DMS79 (cell line): ENCODE results near the gene KNTC1.
"Not testable (repeated sequence)": the region's sequence is repeated elsewhere in the genome, so short reads cannot be mapped to it uniquely, and the experiment has no call there.

ENCODE experiments used
- DNase-seq: peaks from one replicate; lab custom pipeline; 2025; lab: John Stamatoyannopoulos, UW

The KNTC1 gene

DNA sequence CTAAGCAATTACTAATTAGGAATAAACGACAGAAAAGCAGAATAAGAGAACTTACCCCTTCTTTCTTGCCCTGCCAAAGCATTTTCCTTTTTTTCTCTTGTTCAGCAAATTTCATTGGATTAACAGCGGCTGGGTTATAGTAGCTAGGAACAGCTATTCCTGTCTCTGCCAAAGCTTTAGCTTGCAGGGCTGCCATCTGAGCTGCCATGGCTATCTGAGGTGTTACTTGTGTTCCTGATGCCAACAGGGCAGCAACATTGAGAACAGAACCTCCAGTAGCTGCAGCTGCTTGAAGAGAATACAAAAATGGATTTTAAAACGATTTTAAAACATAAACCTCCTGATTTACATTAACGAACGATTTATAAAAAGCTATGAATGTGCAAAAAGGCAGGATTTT is 18.9 kb upstream of the KNTC1 start:
- DNase-seq = no peak

- DNase-seq = not testable (repeated sequence)
Measured at GRCh38 chr12:122513028-122513427, 14.0 kb upstream of the KNTC1 start.

DNA sequence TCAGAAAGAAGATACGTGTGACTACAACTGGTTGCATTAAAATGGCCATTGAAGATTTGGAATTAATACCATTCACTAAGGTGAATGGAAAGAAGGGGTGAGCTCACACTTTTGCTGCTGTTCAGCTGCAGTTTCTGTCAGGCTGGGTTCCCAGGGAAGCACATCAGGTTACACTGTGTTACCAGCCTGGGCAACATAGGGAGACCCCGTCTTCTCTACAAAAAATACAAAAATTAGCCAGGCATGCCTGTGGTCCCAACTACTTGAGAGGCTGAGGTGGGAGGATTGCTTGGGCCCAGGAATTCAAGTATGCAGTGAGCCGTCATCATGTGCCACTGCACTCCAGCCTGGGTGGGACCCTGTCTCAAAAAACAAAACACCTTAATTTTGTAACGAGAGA is 13.4 kb upstream of the KNTC1 start:
- DNase-seq = no peak

- no peak for DNase-seq
Measured at GRCh38 chr12:122515275-122515674, 11.8 kb upstream of the KNTC1 start.

- DNase-seq = no peak
Measured at GRCh38 chr12:122516544-122517361, 10.3 kb upstream of the KNTC1 start.

DNA sequence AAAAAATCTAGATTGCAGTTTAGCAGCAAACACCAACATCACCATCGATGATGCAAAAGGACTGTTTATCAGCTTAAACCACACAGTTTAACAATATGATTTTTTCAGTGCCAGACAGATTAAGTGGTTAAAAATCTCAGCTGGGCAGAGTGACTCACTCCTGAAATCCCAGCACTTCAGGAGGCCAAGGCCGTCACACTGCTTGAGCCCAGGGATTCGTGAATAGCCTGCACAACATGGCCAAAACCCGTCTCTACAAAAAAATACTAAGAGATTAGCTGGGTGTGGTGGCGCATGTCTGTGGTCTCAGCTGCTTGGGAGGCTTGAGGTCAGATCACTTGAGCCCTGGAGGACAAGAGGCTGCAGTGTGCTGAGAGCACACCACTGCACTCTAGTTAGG is 9.2 kb upstream of the KNTC1 start:
- DNase-seq = no peak

DNA sequence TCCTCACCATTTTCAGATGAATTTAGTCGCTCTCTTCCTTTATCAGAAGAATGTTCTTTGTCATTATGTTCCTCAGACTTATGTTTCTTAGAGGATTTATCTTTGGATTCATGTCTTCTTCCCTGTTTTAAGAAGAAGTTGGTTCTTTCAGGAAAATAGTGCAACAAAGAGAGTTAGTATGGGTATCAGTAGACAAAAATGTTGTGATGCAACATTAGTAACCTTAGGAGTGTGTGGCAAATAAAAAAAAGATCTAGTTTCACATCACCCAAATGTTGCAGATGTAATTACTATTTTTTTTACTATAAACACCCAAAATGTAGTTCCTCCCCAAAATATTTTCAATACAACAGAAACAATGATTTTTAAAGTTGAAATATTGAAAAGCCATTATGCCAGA is 8.1 kb upstream of the KNTC1 start:
- no peak for DNase-seq

DNA sequence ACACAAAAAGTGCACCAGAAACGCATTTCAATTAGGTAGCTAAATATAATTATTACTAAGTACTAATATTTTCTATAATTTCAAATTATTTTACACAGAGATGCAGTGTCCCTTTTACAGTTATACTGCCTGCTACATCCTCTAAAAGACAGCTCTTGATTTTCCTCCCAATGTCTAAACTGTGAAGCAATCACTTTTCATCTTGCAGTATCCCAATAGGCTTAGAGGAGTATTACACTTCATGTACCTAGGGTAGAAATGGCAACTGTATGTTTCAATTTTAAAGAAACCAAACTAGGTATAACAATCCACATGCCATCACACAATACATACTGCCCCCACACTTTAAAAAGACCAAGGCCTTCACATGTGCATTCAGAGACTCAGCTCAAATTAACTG is 7.6 kb upstream of the KNTC1 start:
- no peak for DNase-seq

DNA sequence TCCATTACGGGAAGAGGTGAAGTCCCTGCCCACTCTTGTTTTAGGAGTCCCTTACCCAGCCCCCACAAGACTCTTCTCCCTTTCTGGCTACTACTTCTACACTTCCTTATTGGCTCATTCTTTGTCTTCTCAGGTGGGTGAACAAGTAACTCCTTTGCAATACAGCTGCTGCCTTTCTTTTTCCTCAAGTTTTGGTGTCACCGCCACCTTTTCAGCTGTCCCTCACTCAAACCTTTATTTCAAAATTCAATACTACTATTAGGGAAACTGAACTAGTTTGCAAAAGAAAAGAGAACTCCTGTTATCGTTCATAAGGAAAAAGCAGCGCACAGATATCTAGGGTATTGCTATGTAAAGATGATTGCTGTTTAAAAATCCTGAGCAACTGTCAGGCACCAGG is 6.4 kb upstream of the KNTC1 start:
- no peak for DNase-seq

- no peak for DNase-seq
Measured at GRCh38 chr12:122523280-122523679, 3.8 kb upstream of the KNTC1 start.

DNA sequence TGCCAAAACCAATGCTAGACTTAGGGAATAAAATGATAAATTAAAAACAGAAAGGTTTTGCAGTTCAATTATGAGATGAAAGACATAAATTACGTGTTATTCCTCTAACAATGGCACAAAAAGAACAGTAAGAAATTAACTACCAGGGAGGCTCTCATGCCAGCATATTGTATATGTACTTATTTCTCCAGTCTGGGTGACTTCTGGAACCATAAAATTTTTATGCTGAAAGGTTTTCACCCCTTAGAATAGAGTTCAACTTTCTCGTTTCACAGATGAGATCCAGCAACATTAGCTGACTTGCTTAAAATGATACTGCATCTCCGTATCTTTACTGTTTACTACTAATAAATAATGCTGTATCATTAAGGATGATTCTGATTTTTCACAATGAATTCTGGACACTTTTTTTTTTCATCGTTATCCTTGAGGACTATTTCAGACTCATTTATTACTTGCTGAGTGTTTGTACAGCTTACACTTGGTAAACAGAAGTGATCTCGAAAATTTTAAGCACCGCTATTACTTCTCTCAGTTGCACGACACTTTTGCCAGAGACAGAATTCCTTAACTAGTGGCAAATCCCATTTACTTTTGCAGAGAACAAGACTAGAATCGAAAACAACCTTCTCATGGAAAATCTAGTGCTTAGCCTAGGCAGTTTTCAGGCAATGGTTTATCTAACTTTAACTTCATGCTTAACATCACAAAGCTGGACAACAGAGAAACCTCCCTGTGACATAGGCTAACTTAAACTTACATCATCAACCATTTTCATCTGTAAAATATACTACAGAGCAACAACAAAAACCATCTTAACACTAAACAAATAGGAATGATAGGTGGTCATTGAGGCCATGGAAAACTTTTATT is 3.0 kb upstream of the KNTC1 start:
- DNase-seq = peak; percentile 77

GRCh38 chr12:122527478-122527944 is 462 bp downstream of the KNTC1 start:
- DNase-seq = peak; percentile 19

DNA sequence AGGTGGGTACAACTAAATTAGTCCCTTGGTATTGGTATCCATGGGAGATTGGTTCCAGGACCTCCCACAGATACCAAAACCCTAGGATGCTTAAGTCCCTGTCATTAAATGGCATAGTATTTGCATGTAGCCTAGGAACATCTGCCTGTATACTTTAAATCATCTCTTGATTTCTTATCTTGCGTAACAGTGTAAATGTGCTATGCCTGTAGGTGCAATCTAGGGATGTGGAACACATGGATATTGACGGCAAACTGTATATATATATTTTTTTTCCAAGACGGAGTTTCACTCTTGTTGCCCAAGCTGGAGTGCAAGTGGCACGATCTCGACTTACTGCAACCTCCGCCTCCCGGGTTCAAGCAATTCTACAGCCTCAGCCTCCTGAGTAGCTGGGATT is 1.5 kb downstream of the KNTC1 start:
- DNase-seq = no peak

DNA sequence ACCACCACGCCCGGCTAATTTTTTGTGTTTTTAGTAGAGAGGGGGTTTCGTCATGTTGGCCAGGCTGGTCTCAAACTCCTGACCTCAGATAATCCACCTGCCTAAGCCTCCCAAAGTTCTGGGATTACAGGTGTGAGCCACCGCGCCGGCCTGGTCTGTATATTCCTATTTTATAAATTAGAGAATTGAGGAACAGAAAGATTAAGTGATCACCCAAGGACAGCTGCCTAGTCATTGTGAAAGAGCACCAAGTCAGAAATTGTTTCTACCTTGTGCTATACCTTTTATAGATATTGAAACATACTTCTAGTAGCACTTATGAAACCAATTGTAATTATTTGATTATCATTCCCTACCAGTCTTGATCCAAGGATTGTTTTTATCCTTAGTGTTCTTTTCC is 1.9 kb downstream of the KNTC1 start:
- DNase-seq = no peak

GRCh38 chr12:122533856-122534255 is 6.8 kb downstream of the KNTC1 start:
- no peak for DNase-seq

DNA sequence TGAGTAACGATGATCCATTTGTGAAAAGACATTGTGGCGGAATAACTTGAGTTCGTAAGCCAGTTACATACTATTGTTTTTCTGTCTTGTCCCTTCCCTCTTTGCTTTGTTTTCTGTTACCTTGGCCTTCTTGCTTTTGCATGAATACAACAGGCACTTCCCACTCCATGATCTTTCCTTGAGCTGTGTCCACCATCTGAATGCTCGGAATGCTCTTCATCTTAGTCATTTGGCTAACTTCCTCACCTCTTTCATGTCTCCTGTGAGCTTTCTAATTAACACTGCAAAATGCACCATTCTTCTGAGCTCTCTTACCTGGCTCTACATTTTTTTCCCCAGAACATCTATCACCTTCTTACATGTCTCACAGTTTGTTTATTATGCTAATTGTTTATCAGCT is 10.0 kb downstream of the KNTC1 start:
- DNase-seq = no peak

- DNase-seq = no peak
Measured at GRCh38 chr12:122538496-122538895, 11.4 kb downstream of the KNTC1 start.

DNA sequence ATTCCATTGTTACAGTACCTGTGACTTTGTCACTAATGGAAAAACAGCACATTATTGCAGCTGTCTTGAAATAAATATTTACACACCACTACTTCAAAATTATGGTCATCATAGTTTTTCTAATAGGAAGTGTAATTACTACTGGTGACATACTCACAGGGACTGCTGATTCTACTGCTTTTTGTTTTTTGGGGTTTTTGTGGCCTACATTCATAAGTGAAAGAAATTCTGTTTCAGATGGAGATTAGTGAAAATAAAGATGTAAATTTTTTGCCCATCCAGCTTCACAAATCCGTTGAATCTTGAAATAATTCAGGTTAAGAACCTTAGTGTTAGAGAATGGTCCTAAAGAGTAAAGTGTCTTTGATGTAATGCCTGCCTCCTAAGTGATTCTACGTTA is 17.5 kb downstream of the KNTC1 start:
- no peak for DNase-seq

- no peak for DNase-seq
Measured at GRCh38 chr12:122545855-122546254, 18.8 kb downstream of the KNTC1 start.

DNA sequence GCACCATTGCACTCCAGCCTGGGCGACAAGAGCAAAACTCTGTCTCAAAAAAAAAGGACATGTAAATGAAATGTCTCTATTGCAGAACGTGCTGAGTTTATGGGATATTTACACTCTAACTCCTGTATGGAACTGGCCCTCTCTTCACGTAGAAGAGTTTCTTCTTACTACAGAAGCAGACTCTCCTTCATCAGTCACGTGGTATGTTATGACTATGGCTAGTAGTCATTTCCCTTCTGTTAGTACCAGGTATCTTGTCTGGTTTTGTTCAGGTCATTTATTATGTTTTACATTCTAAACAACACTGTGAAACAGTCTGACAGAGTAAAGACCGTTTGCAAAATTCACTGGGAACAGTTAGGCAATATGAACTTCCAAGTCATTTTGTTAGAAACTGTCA is 20.3 kb downstream of the KNTC1 start:
- DNase-seq = no peak

- no peak for DNase-seq
Measured at GRCh38 chr12:122558745-122559641, 31.9 kb downstream of the KNTC1 start.

- DNase-seq = no peak
Measured at GRCh38 chr12:122560138-122560537, 33.1 kb downstream of the KNTC1 start.
